Astrocyte of the cerebellum (primary cell): ENCODE results near the gene REXO1.

Experiments
- DNase-seq: peaks from one replicate; pipeline ENCODE4 v3.0.0-alpha.2; 2011; ENCODE audit warnings: low read depth
- H3K4me3 ChIP-seq: 2 replicates; pipeline ENCODE4 v1.5.1; 2011; ENCODE audit warnings: mild to moderate bottlenecking, low read depth, low read length, moderate library complexity
- in situ Hi-C: cut with HindIII; loops from 2 replicates; pipeline ENCODE4 v1.10.0; 2017; ENCODE audit warnings: low sequenced_read_pairs
- TF ChIP-seq, protein P1 (sequence below): IDR thresholded peaks from 2 replicates; pipeline ENCODE4 v1.5.1; 2012; ENCODE audit warnings: low read length, low read depth, moderate library complexity, mild to moderate bottlenecking; ENCODE audit errors: missing control alignments

Gene REXO1

DNA sequence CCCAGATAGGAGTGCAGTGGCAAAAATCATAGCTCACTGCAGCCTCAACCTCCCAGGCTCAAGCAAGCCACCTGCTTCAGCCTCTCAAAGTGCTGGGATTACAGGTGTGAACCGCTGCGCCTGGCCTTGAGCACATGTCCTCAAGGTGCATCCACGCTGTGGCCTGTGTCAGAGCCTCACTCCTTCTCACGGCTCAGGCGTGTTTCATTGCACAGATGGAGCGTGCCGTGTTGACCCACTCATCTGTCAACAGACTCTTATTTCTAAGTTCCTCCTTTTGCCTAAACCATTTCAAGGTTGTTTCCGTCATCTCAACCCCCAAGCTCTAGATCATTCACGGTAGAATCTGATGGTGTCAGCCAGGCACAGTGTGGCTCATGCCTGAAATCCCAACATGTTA is 64.4 kb downstream of the REXO1 start:
- H3K4me3 ChIP-seq, result no peak overlapping the region
- DNase-seq, result no peak
- TF ChIP-seq, protein P1, sequence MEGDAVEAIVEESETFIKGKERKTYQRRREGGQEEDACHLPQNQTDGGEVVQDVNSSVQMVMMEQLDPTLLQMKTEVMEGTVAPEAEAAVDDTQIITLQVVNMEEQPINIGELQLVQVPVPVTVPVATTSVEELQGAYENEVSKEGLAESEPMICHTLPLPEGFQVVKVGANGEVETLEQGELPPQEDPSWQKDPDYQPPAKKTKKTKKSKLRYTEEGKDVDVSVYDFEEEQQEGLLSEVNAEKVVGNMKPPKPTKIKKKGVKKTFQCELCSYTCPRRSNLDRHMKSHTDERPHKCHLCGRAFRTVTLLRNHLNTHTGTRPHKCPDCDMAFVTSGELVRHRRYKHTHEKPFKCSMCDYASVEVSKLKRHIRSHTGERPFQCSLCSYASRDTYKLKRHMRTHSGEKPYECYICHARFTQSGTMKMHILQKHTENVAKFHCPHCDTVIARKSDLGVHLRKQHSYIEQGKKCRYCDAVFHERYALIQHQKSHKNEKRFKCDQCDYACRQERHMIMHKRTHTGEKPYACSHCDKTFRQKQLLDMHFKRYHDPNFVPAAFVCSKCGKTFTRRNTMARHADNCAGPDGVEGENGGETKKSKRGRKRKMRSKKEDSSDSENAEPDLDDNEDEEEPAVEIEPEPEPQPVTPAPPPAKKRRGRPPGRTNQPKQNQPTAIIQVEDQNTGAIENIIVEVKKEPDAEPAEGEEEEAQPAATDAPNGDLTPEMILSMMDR, result no peak
- in situ Hi-C loops, result no loop called here

DNA sequence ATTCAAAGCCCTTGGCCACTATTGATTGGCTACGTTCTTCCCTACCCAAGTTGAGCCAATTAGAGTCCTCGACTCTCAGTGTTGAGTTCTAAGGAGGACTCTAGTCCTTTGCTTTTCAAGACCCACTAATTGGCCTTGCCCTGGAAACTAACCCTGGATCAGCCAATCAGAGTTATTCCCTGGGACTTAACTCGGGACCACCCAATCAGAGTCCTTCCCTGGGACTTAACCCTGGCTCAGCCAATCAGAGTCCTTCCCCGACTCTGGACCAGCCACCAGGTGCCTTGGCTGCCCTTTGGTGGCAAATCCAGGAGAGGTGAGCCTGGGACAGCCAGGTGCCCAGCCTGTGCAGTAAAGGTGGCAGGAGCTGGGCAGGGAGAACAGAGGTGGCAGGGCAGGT is 64.9 kb downstream of the REXO1 start:
- H3K4me3 ChIP-seq, result no peak overlapping the region
- DNase-seq, result no peak
- TF ChIP-seq, protein P1, result no peak
- in situ Hi-C loops, result no loop called here

DNA sequence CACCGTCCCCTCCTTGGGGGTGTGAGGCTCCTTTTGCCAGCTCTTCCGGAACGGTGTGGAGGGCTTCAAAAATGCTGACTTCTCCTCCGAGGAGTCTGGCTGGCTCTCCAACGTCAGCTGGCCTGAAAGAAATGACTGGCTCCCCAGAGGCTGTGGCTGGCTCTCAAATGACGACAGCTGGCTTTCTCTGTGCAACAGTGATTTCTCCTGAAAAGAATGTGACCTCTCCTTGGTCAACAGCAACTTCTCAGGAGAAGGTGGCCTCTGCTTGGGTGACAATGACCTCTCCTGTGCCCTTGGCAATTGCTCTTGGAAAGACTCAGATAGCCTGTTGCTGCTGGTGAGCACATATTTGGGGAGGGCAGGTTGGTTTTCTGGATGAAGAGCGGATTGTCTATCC is 65.8 kb downstream of the REXO1 start:
- TF ChIP-seq, protein P1, result no peak
- H3K4me3 ChIP-seq, result no peak overlapping the region
- in situ Hi-C loops, result no loop called here
- no peak for DNase-seq

DNA sequence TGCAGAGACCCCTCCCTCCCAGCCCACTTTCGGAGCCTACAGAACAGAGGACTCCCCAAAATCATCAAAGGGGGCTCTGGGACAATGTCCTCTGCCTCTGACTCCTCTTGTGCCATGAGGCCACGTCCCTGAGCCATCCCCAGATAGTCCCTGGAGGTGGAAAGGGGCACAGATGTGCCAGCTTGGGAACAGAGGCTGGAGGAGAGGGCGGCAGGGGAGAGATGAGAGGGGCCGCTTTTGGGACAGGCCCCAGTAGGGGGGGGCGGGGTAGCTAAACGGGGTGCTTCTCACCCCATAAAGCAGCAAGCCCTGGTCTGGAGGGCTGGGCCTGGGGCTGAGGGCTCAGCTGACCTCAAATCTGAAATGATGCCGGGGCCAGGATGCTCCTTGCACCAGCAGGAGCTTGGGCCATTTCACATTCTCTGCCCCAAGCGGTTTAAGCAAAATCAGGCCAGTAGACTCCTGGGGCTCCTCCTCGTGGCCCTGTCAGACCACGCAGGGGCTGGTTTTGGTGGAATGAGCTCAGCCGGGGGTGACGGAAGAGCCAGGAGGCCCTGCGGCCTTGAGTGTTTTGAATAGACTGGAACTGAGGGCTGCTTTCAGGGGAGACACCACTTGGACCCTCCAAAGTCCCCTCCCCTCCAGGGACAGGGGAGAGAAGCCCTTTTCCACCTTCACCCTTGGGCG is 67.9 kb downstream of the REXO1 start:
- DNase-seq, result no peak
- in situ Hi-C loops, result no loop called here
- H3K4me3 ChIP-seq, result no peak overlapping the region
- TF ChIP-seq, protein P1, result peak; percentile 25

DNA sequence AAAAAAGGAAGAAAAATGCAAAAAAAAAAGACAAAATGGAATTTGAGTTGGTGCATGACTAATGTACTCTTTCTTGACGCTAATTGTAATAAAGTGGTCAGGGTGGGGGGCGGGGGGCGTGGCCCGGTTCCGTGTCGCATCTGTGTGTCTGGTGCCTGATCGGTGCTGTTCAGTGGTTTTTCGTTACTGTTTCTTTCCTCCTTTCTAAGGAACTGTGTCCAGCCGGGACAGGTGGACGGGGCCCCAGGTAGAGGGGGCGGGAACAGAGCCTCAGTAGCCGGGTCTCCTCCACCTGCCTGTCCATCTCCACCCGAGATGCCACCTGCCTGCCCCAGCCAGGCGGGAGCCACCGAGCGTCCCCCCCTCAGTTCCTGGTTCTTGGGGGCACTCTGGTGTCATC is 68.7 kb downstream of the REXO1 start:
- no peak for DNase-seq
- in situ Hi-C loops, result no loop called here
- TF ChIP-seq, protein P1, result no peak
- no peak overlapping the region for H3K4me3 ChIP-seq

DNA sequence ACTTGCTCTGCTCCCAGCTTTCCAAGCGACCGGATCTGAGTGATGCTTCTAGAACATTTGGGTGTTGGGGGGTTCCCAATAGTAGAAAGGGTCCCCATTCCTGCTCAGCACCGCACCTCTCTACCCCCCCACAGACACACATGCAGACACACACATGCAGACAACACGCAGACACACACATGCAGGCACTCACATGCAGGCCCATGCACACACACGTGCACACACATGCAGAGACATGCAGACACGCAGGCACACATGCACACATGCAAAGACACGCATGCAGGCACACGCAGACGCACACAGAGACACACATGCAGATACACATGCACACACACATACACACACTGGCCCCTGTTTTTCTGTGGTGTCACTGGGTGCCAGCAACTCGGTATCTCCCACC is 71.1 kb downstream of the REXO1 start:
- TF ChIP-seq, protein P1, result no peak
- no peak for DNase-seq
- H3K4me3 ChIP-seq, result no peak overlapping the region
- in situ Hi-C loops, result no loop called here
